PFSK-1 (cell line): ENCODE measurements around the gene VSTM2A.

ENCODE experiments used
- FOXP2 ChIP-seq: optimal IDR thresholded peaks from 2 replicates; pipeline ENCODE3; 2011; ENCODE audit warnings: borderline replicate concordance, control low read depth, inconsistent platforms; ENCODE audit not compliant: insufficient read depth; ENCODE audit errors: extremely low read length, extremely low read depth
- POLR2AphosphoS5 ChIP-seq: IDR thresholded peaks from 2 replicates; pipeline ENCODE4 v1.6.1; 2012; ENCODE audit warnings: low read depth, mild to moderate bottlenecking, control low read depth, low read length, moderate library complexity
- REST ChIP-seq, 2 experiments: IDR thresholded peaks; 2 replicates each; pipeline versions ENCODE4 v1.6.1 to v1.8.0; 2011 to 2012; ENCODE audit warnings: low read depth in 2 of 2, low read length in 2 of 2, control low read depth in 1 of 2, inconsistent platforms in 1 of 2, mild to moderate bottlenecking in 1 of 2, moderate library complexity in 1 of 2; ENCODE audit not compliant: insufficient read depth in 1 of 2
- SIN3A ChIP-seq: IDR thresholded peaks from 2 replicates; pipeline ENCODE4 v1.6.1; 2012; ENCODE audit warnings: mild to moderate bottlenecking, low read length, moderate library complexity, borderline replicate concordance; ENCODE audit not compliant: insufficient read depth
- TAF1 ChIP-seq: IDR thresholded peaks from 2 replicates; pipeline ENCODE4 v1.6.1; 2012; ENCODE audit warnings: low read length, control low read depth, borderline replicate concordance; ENCODE audit not compliant: insufficient read depth

Gene VSTM2A

GRCh38 chr7:54546986-54547314 lies 4.8 kb downstream of the VSTM2A start:
- TF ChIP-seq POLR2AphosphoS5 (no peak), SIN3A (no peak), FOXP2 (no peak), TAF1 (no peak), REST (IDR thresholded peaks at IDR 0.05; ENCODE audit: insufficient read depth in 1 of 2, low read depth in 2 of 2, low read length in 2 of 2) (no peak)

GRCh38 chr7:54550471-54550870 lies 8.3 kb downstream of the VSTM2A start:
- TF ChIP-seq TAF1 (no peak), FOXP2 (no peak), POLR2AphosphoS5 (no peak), REST (IDR thresholded peaks at IDR 0.05; ENCODE audit: insufficient read depth in 1 of 2, low read depth in 2 of 2, low read length in 2 of 2) (no peak), SIN3A (no peak)

- TF ChIP-seq POLR2AphosphoS5 = no peak
- no peak for TF ChIP-seq REST (IDR thresholded peaks at IDR 0.05; ENCODE audit: insufficient read depth in 1 of 2, low read depth in 2 of 2, low read length in 2 of 2)
- TF ChIP-seq FOXP2 = no peak
- TF ChIP-seq TAF1 = no peak
- no peak for TF ChIP-seq SIN3A
Observed at GRCh38 chr7:54556121-54556520, 13.9 kb downstream of the VSTM2A start.

GRCh38 chr7:54559401-54559800 lies 17.2 kb downstream of the VSTM2A start:
- no peak for TF ChIP-seq REST (IDR thresholded peaks at IDR 0.05; ENCODE audit: insufficient read depth in 1 of 2, low read depth in 2 of 2, low read length in 2 of 2)
- TF ChIP-seq SIN3A = no peak
- TF ChIP-seq POLR2AphosphoS5 = no peak
- TF ChIP-seq FOXP2 = no peak
- TF ChIP-seq TAF1 = no peak

- TF ChIP-seq SIN3A (no peak), FOXP2 (no peak), TAF1 (no peak), POLR2AphosphoS5 (no peak)
Observed at GRCh38 chr7:54560198-54560597, 18.0 kb downstream of the VSTM2A start.
